Effector CD8-positive, alpha-beta T cell (primary cell): ENCODE results near the gene DLGAP1.

ENCODE experiments used
- DNase-seq: peaks from one replicate; lab custom pipeline; 2025; lab: John Stamatoyannopoulos, UW

The DLGAP1 gene

GRCh38 chr18:3538954-3539617 is 916.0 kb downstream of the DLGAP1 start:
- no peak for DNase-seq

- no peak for DNase-seq
Observed at GRCh38 chr18:3538456-3538855, 916.7 kb downstream of the DLGAP1 start.

DNA sequence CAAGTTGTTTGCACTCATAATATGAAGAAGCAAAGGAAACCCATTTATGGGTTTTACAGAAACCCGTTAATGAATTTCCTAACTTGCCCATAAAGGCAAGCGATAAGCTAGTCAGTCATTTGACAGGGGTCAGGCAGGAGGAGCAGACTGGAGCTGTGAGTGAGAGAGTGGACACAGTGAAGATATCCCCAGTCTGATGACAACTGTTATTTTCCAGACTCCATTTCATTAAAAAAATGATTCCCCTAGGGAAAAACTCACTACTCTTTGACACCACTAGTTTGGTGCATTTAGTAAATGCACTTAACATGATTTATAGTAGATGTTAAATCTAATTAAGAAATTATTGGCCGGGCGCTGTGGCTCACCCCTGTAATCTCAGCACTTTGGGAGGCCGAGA is 924.3 kb downstream of the DLGAP1 start:
- no peak for DNase-seq

DNA sequence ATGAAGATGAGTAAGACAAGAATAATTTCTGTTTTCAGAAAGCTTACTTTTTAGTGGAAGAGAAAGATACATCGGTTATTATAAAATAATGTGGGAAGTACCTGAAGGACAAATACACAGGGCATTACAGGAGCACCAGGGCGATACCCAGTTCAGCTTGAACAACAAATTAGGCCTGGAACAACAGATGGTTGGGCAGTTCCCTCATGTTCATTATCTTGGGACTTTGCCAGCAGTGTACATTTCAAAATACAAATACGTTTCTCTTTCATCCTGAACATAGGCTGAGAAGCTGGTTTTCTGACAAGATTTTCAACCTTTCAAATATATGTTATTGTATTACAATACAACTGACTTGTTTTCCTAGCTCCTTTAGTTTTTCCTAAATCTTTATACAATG is 925.5 kb downstream of the DLGAP1 start:
- no peak for DNase-seq

DNA sequence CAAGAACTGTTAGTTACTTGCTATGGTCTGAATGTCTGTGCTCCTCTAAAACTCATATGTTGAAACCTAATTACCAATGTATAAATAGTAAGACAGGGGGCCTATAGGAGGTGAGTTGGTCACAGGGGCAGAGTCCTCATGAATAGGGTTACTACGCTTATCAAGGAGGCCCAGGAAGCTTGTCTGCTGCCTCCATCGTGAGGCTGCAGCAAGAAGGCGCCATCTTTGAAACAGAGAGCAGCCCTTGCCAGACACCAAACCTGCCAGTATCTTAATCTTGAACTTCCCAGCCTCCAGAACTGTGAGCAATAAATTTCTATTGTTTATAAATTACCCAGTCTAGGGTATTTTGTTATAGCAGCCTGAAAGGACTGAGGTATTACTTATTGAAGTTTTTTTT is 926.0 kb downstream of the DLGAP1 start:
- no peak for DNase-seq

DNA sequence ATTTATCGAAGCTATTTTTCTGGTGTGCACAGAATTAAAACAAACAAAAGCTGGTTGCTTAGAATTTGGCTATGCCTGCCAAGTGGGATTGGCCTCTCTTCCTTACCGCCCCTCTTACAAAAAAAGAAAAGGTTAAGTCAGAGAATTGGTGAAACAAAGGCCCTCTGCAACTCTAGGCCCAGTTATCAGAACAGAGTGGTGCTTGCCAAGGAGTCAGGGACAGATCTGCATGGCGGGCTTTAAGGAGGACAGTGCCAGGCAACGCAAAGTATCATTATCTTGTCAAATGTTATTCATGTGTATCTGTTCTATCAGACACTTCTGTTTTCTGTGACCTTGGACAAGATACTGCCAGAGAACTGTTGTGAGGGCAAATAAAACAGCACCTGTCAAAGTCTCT is 926.9 kb downstream of the DLGAP1 start:
- DNase-seq, result no peak

GRCh38 chr18:3526421-3527354 is 928.4 kb downstream of the DLGAP1 start:
- DNase-seq, result no peak

DNA sequence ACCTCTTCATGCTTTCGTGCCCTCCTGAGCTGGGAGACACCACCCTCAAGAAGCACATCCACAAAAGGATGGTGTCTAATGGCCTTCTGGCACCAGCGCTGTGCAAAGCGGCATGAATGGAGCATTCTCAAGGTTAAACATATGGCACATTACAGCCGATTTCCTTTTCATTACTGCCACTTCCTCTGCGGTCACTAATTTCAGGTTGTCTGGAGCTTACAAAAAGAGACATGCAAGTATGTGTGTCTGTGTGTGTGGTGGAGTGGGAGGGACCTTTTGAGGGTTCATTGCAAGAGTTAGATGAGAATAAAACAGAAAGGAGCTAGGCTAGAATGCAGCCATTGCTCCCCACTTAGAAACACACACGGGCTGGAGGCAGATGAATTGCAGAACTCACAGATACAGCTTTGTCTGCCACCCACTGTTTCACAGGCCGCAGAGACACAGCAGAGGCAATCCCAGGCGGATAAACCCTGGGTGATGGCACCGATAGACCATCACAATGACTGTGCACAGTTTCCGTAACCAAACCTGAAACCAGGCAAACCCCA is 929.2 kb downstream of the DLGAP1 start:
- DNase-seq, result no peak

DNA sequence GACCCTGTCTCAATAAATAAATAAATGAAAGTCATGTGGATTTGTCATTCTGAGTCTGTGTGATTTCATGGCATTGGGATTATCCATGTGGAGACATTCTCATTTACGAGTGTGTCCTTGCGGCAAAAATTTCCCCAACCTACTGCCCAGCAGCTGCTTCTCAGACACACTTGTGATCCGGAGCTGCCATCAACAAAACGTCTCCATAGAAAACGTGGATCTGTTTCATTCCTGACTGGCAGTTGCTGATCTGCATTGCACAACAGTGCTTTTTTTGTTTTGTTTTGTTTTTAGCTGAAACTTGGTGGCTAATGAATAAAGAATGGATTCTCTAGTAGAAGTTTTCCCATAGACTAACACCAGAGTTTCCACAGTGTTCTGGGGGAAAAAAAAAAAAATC is 930.4 kb downstream of the DLGAP1 start:
- no peak for DNase-seq

GRCh38 chr18:3520230-3521085 is 934.6 kb downstream of the DLGAP1 start:
- no peak for DNase-seq

DNA sequence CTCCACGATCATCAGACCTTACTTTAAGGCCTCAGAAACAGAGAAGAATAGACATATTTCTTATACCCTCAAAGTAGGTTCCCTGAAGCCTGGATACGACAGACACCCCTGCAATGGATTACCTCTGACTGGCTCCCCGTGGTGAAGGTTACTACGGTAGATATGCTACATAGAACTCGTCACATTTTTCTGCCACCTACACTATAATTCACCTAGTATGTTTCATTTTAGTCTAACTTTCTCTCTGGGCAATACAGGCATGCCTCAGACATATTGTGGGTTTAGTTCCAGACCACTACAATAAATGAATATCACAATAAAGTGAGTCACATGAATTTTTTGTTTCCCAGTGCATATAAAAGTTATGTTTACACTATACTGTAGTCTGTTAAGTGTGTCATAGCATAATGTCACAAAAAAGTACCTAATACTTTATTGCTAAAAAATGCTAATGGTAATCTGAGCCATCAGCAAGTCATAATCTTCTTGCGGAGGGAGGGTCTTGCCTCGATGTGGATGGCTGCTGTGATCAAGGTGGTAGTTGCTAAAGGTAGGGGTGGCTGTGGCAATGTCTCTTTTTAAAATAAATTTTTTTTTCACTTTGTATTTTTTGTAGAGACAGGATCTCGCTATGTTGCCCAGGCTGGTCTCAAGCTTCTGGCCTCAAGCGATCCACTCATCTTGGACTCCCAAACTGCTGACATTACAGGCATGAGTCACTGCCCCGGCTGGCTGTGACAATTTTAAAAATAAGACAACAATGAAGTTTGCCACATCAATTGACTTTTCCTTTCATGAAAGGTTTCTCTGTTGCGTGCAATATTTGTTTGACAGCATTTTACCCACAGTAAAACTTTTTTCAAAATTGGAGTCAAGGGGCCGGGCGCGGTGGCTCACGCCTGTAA is 940.5 kb downstream of the DLGAP1 start:
- no peak for DNase-seq

GRCh38 chr18:3513481-3513880 is 941.6 kb downstream of the DLGAP1 start:
- no peak for DNase-seq

GRCh38 chr18:3511980-3512379 is 943.1 kb downstream of the DLGAP1 start:
- no peak for DNase-seq

- DNase-seq, result no peak
Observed at GRCh38 chr18:3510896-3511295, 944.2 kb downstream of the DLGAP1 start.

- DNase-seq, result no peak
Observed at GRCh38 chr18:3510024-3510423, 945.1 kb downstream of the DLGAP1 start.

- DNase-seq, result no peak
Observed at GRCh38 chr18:3508576-3509549, 946.2 kb downstream of the DLGAP1 start.

GRCh38 chr18:3504637-3505036 is 950.5 kb downstream of the DLGAP1 start:
- no peak for DNase-seq

DNA sequence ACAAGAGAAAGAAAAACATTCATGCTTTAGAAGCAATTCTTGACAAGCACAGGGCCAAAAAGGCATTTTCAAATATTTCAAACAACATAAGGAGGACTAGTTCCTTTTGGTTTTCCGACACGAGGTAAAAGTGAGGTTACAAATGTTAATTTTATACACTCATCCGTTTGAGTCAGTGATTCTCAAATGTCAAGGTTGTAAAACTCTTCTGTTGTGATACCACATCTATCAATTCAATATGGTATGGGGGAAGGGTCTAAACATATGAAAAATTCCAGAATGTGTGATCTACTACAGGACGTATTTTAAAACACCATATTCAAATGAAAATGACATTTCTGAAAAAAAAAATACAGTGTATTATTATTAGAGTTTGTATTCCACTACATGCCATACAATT is 952.5 kb downstream of the DLGAP1 start:
- DNase-seq, result no peak

- DNase-seq, result no peak
Observed at GRCh38 chr18:3500016-3500415, 955.1 kb downstream of the DLGAP1 start.

GRCh38 chr18:3499501-3499900 is 955.6 kb downstream of the DLGAP1 start:
- DNase-seq, result no peak
